Activated T-cell treated with anti-CD3 and anti-CD28 coated beads, Interleukin-2, amount 50 U/mL, for 4 hours (primary cell): ENCODE data around the gene OR8B12. TPM values are rescaled to one million over a fixed set of nuclear protein-coding genes. Genes with fewer than 3 reads are reported as not detected.

Experiments used
- ATAC-seq, 2 donors: fragments of 200-7000 bp; cut with Tn5 transposase; one replicate each; pipeline ENCODE4 v1.10.0; 2021
- DNase-seq: peaks from one replicate; pipeline ENCODE4 v3.0.0-alpha.2; 2020
- H3K27me3 Mint-ChIP-seq: one replicate; pipeline ENCODE4 v1.8.0; 2021; ENCODE audit warnings: low read depth, mixed read lengths
- H3K36me3 Mint-ChIP-seq: one replicate; pipeline ENCODE4 v1.8.0; 2022; ENCODE audit warnings: mixed read lengths; ENCODE audit not compliant: insufficient read depth
- H3K4me1 Mint-ChIP-seq: one replicate; pipeline ENCODE4 v1.8.0; 2021; ENCODE audit warnings: low read depth, mixed read lengths
- H3K4me3 Mint-ChIP-seq: one replicate; pipeline ENCODE4 v1.8.0; 2021; ENCODE audit warnings: mild to moderate bottlenecking, moderate library complexity, mixed read lengths
- H3K9me3 Mint-ChIP-seq: one replicate; pipeline ENCODE4 v1.8.0; 2021; ENCODE audit warnings: mixed read lengths
- total RNA-seq, 3 donors: library from RNA; stranded (reverse); gene quantifications; one replicate each; pipeline ENCODE4 v1.2.1, GENCODE V29; 2021

OR8B12 gene
- total RNA-seq, result not detected

GRCh38 chr11:124543554-124543953 is at the start of gene OR8B12:
Gene OR8B12 (minus strand): TSS chr11:124543654. CDS start chr11:124543654, 0 bp downstream.
- no peaks in the 10 kb centered on the region for H3K4me1 Mint-ChIP-seq
- H3K9me3 Mint-ChIP-seq, result no peaks in the 10 kb centered on the region
- H3K4me3 Mint-ChIP-seq, result no peak within 1 kb of the TSS
- ATAC-seq (no peak), DNase-seq (no peak)
- H3K27me3 Mint-ChIP-seq, result peaks cover 13% of the 10 kb centered on the region
- H3K36me3 Mint-ChIP-seq, result no peaks in the 10 kb centered on the region

- Mint-ChIP-seq H3K27me3 (peaks cover 23% of the 10 kb centered on the region), H3K36me3 (no peaks in the 10 kb centered on the region), H3K4me3 (no peak overlapping the region), H3K9me3 (no peaks in the 10 kb centered on the region), H3K4me1 (no peaks in the 10 kb centered on the region)
- DNase-seq (no peak), ATAC-seq (no peak)
Measured at GRCh38 chr11:124592627-124593026, 49.2 kb upstream of the OR8B12 start.

GRCh38 chr11:124591430-124591829 is 48.0 kb upstream of the OR8B12 start:
- Mint-ChIP-seq H3K36me3 (no peaks in the 10 kb centered on the region), H3K4me1 (no peaks in the 10 kb centered on the region), H3K4me3 (no peak overlapping the region), H3K9me3 (no peaks in the 10 kb centered on the region), H3K27me3 (peaks cover 23% of the 10 kb centered on the region)
- DNase-seq (no peak), ATAC-seq (no peak)

GRCh38 chr11:124586238-124586860 is 42.9 kb upstream of the OR8B12 start:
- H3K27me3 Mint-ChIP-seq, result peaks cover 16% of the 10 kb centered on the region
- H3K9me3 Mint-ChIP-seq, result no peaks in the 10 kb centered on the region
- no peaks in the 10 kb centered on the region for H3K36me3 Mint-ChIP-seq
- DNase-seq (peak; percentile 25), ATAC-seq (no peak)
- no peaks in the 10 kb centered on the region for H3K4me1 Mint-ChIP-seq
- H3K4me3 Mint-ChIP-seq, result no peak overlapping the region

GRCh38 chr11:124584681-124585372 is 41.4 kb upstream of the OR8B12 start:
- ATAC-seq (no peak), DNase-seq (no peak)
- H3K9me3 Mint-ChIP-seq, result no peaks in the 10 kb centered on the region
- peaks cover 16% of the 10 kb centered on the region for H3K27me3 Mint-ChIP-seq
- no peaks in the 10 kb centered on the region for H3K4me1 Mint-ChIP-seq
- H3K36me3 Mint-ChIP-seq, result no peaks in the 10 kb centered on the region
- no peak overlapping the region for H3K4me3 Mint-ChIP-seq

- Mint-ChIP-seq H3K27me3 (peaks cover 12% of the 10 kb centered on the region), H3K9me3 (no peaks in the 10 kb centered on the region), H3K4me1 (no peaks in the 10 kb centered on the region)
Measured at GRCh38 chr11:124583781-124584180, 40.3 kb upstream of the OR8B12 start.

GRCh38 chr11:124582565-124582964 is 39.1 kb upstream of the OR8B12 start:
- Mint-ChIP-seq H3K36me3 (no peaks in the 10 kb centered on the region), H3K4me3 (no peak overlapping the region), H3K9me3 (no peaks in the 10 kb centered on the region), H3K27me3 (peaks cover 8% of the 10 kb centered on the region), H3K4me1 (no peaks in the 10 kb centered on the region)
- ATAC-seq, result no peak
- DNase-seq, result no peak

More at GRCh38 chr11:124583781-124584180, 40.3 kb upstream of the OR8B12 start:
- Mint-ChIP-seq H3K36me3 (no peaks in the 10 kb centered on the region), H3K4me3 (no peak overlapping the region)
- DNase-seq (no peak), ATAC-seq (no peak)

- Mint-ChIP-seq H3K4me3 (no peak overlapping the region), H3K9me3 (no peaks in the 10 kb centered on the region), H3K4me1 (no peaks in the 10 kb centered on the region), H3K27me3 (peaks cover 3% of the 10 kb centered on the region), H3K36me3 (no peaks in the 10 kb centered on the region)
- ATAC-seq, result no peak
- DNase-seq, result no peak
Measured at GRCh38 chr11:124581817-124582216, 38.4 kb upstream of the OR8B12 start.

- H3K4me1 Mint-ChIP-seq, result no peaks in the 10 kb centered on the region
- ATAC-seq (no peak), DNase-seq (no peak)
- no peak overlapping the region for H3K4me3 Mint-ChIP-seq
- H3K36me3 Mint-ChIP-seq, result no peaks in the 10 kb centered on the region
- no peaks in the 10 kb centered on the region for H3K9me3 Mint-ChIP-seq
- H3K27me3 Mint-ChIP-seq, result peaks cover 3% of the 10 kb centered on the region
Measured at GRCh38 chr11:124578761-124579160, 35.3 kb upstream of the OR8B12 start.

GRCh38 chr11:124577716-124578427 is 34.4 kb upstream of the OR8B12 start:
- Mint-ChIP-seq H3K4me3 (no peak overlapping the region), H3K9me3 (no peaks in the 10 kb centered on the region), H3K36me3 (no peaks in the 10 kb centered on the region), H3K27me3 (peaks cover 3% of the 10 kb centered on the region), H3K4me1 (no peaks in the 10 kb centered on the region)
- no peak for DNase-seq
- no peak for ATAC-seq

- Mint-ChIP-seq H3K4me3 (no peak overlapping the region), H3K36me3 (no peaks in the 10 kb centered on the region), H3K9me3 (no peaks in the 10 kb centered on the region), H3K4me1 (no peaks in the 10 kb centered on the region), H3K27me3 (peaks cover 18% of the 10 kb centered on the region)
- ATAC-seq, result no peak
- no peak for DNase-seq
Measured at GRCh38 chr11:124570160-124570559, 26.7 kb upstream of the OR8B12 start.

GRCh38 chr11:124569697-124570096 is 26.2 kb upstream of the OR8B12 start, which contains the start of gene OR8A1:
Gene OR8A1 (plus strand): TSS chr11:124569997. CDS start chr11:124570120, 123 bp downstream.
- H3K4me3 Mint-ChIP-seq, result no peak within 1 kb of the TSS
- no peaks in the 10 kb centered on the region for H3K9me3 Mint-ChIP-seq
- H3K36me3 Mint-ChIP-seq, result no peaks in the 10 kb centered on the region
- DNase-seq, result no peak
- no peaks in the 10 kb centered on the region for H3K4me1 Mint-ChIP-seq
- ATAC-seq, result no peak
- H3K27me3 Mint-ChIP-seq, result peaks cover 21% of the 10 kb centered on the region

GRCh38 chr11:124556828-124557227 is 13.4 kb upstream of the OR8B12 start:
- peaks cover 5% of the 10 kb centered on the region for H3K27me3 Mint-ChIP-seq
- H3K4me3 Mint-ChIP-seq, result no peak overlapping the region
- no peaks in the 10 kb centered on the region for H3K9me3 Mint-ChIP-seq
- ATAC-seq (no peak), DNase-seq (no peak)
- no peaks in the 10 kb centered on the region for H3K36me3 Mint-ChIP-seq
- H3K4me1 Mint-ChIP-seq, result no peaks in the 10 kb centered on the region

GRCh38 chr11:124551987-124552386 is 8.5 kb upstream of the OR8B12 start:
- no peak overlapping the region for H3K4me3 Mint-ChIP-seq
- no peaks in the 10 kb centered on the region for H3K4me1 Mint-ChIP-seq
- no peaks in the 10 kb centered on the region for H3K36me3 Mint-ChIP-seq
- H3K9me3 Mint-ChIP-seq, result no peaks in the 10 kb centered on the region
- ATAC-seq, result no peak
- H3K27me3 Mint-ChIP-seq, result peaks cover 5% of the 10 kb centered on the region
- DNase-seq, result no peak

- no peaks in the 10 kb centered on the region for H3K36me3 Mint-ChIP-seq
- peaks cover 5% of the 10 kb centered on the region for H3K27me3 Mint-ChIP-seq
- H3K4me3 Mint-ChIP-seq, result no peak overlapping the region
- no peak for ATAC-seq
- no peaks in the 10 kb centered on the region for H3K4me1 Mint-ChIP-seq
- no peak for DNase-seq
- H3K9me3 Mint-ChIP-seq, result no peaks in the 10 kb centered on the region
Measured at GRCh38 chr11:124551189-124551588, 7.7 kb upstream of the OR8B12 start.
